Heart right ventricle (tissue), 16 donors: Measurements from ENCODE around the gene DOC2B. TPM values are rescaled to one million over a fixed set of nuclear protein-coding genes. Genes with fewer than 3 reads are reported as not detected.

ENCODE experiments used
- ATAC-seq, 8 donors: fragments of 200-7000 bp; cut with Tn5 transposase; one replicate each; pipeline ENCODE4 v1.9.1; 2020; ENCODE audit warnings: mild to moderate bottlenecking in 8 of 8, moderate library complexity in 8 of 8, moderate number of reproducible peaks in 1 of 8
- DNase-seq, 2 donors: peaks; one replicate each; pipeline ENCODE4 v3.0.0-alpha.2; 2020
- H3K27ac ChIP-seq, 10 donors: fragments of 200-600 bp; sonication (generic) in 2 of 10; one replicate each; pipeline versions ENCODE4 v1.5.0 to v1.8.0; 2020 to 2022; ENCODE audit warnings: mild to moderate bottlenecking in 3 of 10
- H3K27me3 ChIP-seq, 7 donors: fragments of 200-600 bp; one replicate each; pipeline ENCODE4 v1.8.0; 2021 to 2022; ENCODE audit warnings: mild to moderate bottlenecking in 2 of 7
- H3K36me3 ChIP-seq, 9 donors: fragments of 200-600 bp; sonication (generic) in 1 of 9; one replicate each; pipeline versions ENCODE4 v1.5.0 to v1.8.0; 2020 to 2022; ENCODE audit warnings: mild to moderate bottlenecking in 2 of 9
- H3K4me1 ChIP-seq, 9 donors: fragments of 200-600 bp; sonication (generic) in 1 of 9; one replicate each; pipeline versions ENCODE4 v1.5.0 to v1.8.0; 2020 to 2022; ENCODE audit warnings: mild to moderate bottlenecking in 4 of 9
- H3K4me3 ChIP-seq, 10 donors: fragments of 200-600 bp; sonication (generic) in 2 of 10; one replicate each; pipeline versions ENCODE4 v1.5.0 to v1.8.0; 2020 to 2022; ENCODE audit warnings: mild to moderate bottlenecking in 7 of 10, moderate library complexity in 2 of 10
- H3K9me3 ChIP-seq, 11 donors: fragments of 200-600 bp in 10 of 11; sonication (generic) in 2 of 11; one replicate each; pipeline versions ENCODE4 v1.5.0 to v1.8.0; 2013 to 2022; ENCODE audit warnings: mild to moderate bottlenecking in 2 of 11, control low read depth in 1 of 11, moderate library complexity in 1 of 11
- CTCF ChIP-seq, 9 donors: fragments of 200-600 bp; sonication (generic) in 2 of 9; IDR thresholded peaks; one replicate each; pipeline versions ENCODE4 v1.5.0 to v1.8.0; 2021 to 2022; ENCODE audit warnings: antibody characterized with exemption in 9 of 9, mild to moderate bottlenecking in 5 of 9, moderate library complexity in 1 of 9
- WGBS, 2 donors: extraction: QIAGEN DNeasy Blood & Tissue Kit; methylation state at CpG; one replicate each; pipeline ENCODE4 v1.1.7; 2013; ENCODE audit warnings: inconsistent platforms in 1 of 2; 5-methylcytosine and 5-hydroxymethylcytosine counted together
- intact Hi-C, 10 donors: fragments of 100-400 bp; cut with DNase I; formaldehyde crosslinking; loops; one replicate each; pipeline versions ENCODE4 v1.11.1 to v1.14.2; 2022
- polyA plus RNA-seq, 2 donors: library from polyadenylated mRNA; stranded (reverse); fragments of 200-250 nt; gene quantifications; one replicate each; pipeline ENCODE4 v1.2.3, GENCODE V29; 2013
- total RNA-seq, 10 donors: library from RNA; stranded (reverse); fragmentation: NEBNext Ultra II Directional in 3 of 10; extraction: Animal tissue kit (Norgen Biotek cat#: 25700) in 3 of 10; gene quantifications; one replicate each; pipeline versions ENCODE4 v1.2.1 to v1.2.4, GENCODE V29; 2021 to 2023
- donor health status: Arrhythmogenic right ventricular cardiomyopathy.
- donor health status: ischemic (EF 13 %, LVEDD 7.1; RV severe dilation, severe dysfunction).
- donor health status: healthy with polysubstance abuse.
- donor health status: DM: no; HTN: yes; CAD: no.
- donor health status: DM: no; HTN: no; CAD: no.
- donor health status: ischemic (EF 25% LVEDD 6.9; RV normal size, moderate dysfunction).
- donor health status: ischemic (EF 25% LVEDD 5.7; RV mildly dilated, moderate dysfunction).
- donor health status: healthy.
- donor health status: DM: yes; HTN: yes; CAD: no.
- donor health status: Ischemic cardiomyopathy.
- donor health status: ischemic (EF 35%, LVEDD 5.7; RV mildly dilated, moderate dysfunction).
- donor health status: nonischemic (EF 11% LVEDD 7.7; RV severe dilation, severe dysfunction).
- donor health status: DM: yes; HTN: yes; CAD: no.
- donor health status: PGD.
- donor health status: ischemic (EF 29% LVEDD 5.4; RV normal size, mild dysfunction).
- donor health status: nonischemic (EF 23%, LVEDD 6.1; RV moderate dilation, normal function).

Gene DOC2B
- total and polyA plus RNA-seq, 12 donors, result 2.5 to 13.0 (median 4.6) TPM

- WGBS, 2 donors, result 90 to 91% methylated on average over 17 of the region's 17 CpGs
- intact Hi-C loops, result loop anchor here in 4 of 10 donors (2.0 to 5.0 kb wide), 3 partner anchors 239 to 259 kb away; no protein-coding TSS in a partner anchor
- no peak for ATAC-seq
Measured at GRCh38 chr17:147796-148740, 33.4 kb downstream of the DOC2B start.

GRCh38 chr17:146983-147761, 34.3 kb downstream of the DOC2B start:
- Histone ChIP-seq H3K9me3 (no peaks in the 10 kb centered on the region), H3K36me3 (peaks cover 0 to 54% (median 0%) of the 10 kb centered on the region in 9 donors), H3K27me3 (peaks cover 0 to 3% (median 0%) of the 10 kb centered on the region in 7 donors), H3K4me1 (peaks cover 0 to 12% (median 4%) of the 10 kb centered on the region in 9 donors), H3K27ac (no peak overlapping the region), H3K4me3 (no peak overlapping the region)
- intact Hi-C loops, result loop anchor here in 4 of 10 donors (2.0 to 5.0 kb wide), 3 partner anchors 240 to 260 kb away; no protein-coding TSS in a partner anchor
- peak in 1 of 2 donors; percentile 4 for DNase-seq
- no peak for TF ChIP-seq CTCF (IDR thresholded peaks at IDR 0.05)
- ATAC-seq, result no peak
- WGBS, 2 donors, result 93 to 95% methylated on average over 27 of the region's 27 CpGs

More at GRCh38 chr17:147796-148740, 33.4 kb downstream of the DOC2B start:
- no peaks in the 10 kb centered on the region for H3K9me3 ChIP-seq
- no peak overlapping the region for H3K27ac ChIP-seq
- no peak for TF ChIP-seq CTCF (IDR thresholded peaks at IDR 0.05)
- peak in 1 of 2 donors; percentile 2 for DNase-seq
- H3K4me3 ChIP-seq, result no peak overlapping the region
- peaks cover 0 to 63% (median 0%) of the 10 kb centered on the region in 9 donors for H3K36me3 ChIP-seq
- H3K4me1 ChIP-seq, result peaks cover 0 to 12% (median 4%) of the 10 kb centered on the region in 9 donors
- no peaks in the 10 kb centered on the region for H3K27me3 ChIP-seq

- ATAC-seq (no peak), DNase-seq (no peak)
- no peak for TF ChIP-seq CTCF (IDR thresholded peaks at IDR 0.05)
- peaks cover 0 to 12% (median 4%) of the 10 kb centered on the region in 9 donors for H3K4me1 ChIP-seq
- H3K9me3 ChIP-seq, result no peaks in the 10 kb centered on the region
- peaks cover 0 to 48% (median 0%) of the 10 kb centered on the region in 9 donors for H3K36me3 ChIP-seq
- peaks cover 0 to 3% (median 0%) of the 10 kb centered on the region in 7 donors for H3K27me3 ChIP-seq
- no peak overlapping the region for H3K4me3 ChIP-seq
- no peak overlapping the region for H3K27ac ChIP-seq
- intact Hi-C loops, result loop anchor here in 4 of 10 donors (2.0 to 5.0 kb wide), 3 partner anchors 240 to 261 kb away; no protein-coding TSS in a partner anchor
- 86 to 89% methylated on average over 10 of the region's 10 CpGs for WGBS, 2 donors
Measured at GRCh38 chr17:146546-146945, 34.9 kb downstream of the DOC2B start.
